Measurements from ENCODE around the gene GH1. TPM values are rescaled to one million over a fixed set of nuclear protein-coding genes. Genes with fewer than 3 reads are reported as not detected.

The GH1 gene
- total and polyA plus RNA-seq, 10 donors, result 0.29 to 1.5 (median 0.72) TPM; not detected in 2

- H3K4me1 ChIP-seq, result peaks cover 8 to 51% (median 27%) of the 10 kb centered on the region in 6 donors
- intact Hi-C loops (cut with DNase I; ENCODE audit: low total_unique reads), result no loop called here
- 89 to 96% (median 94%) methylated on average over 5 of the region's 5 CpGs for WGBS, 5 donors
Measured at GRCh38 chr17:63956296-63956920, 37.8 kb upstream of the GH1 start.

GRCh38 chr17:63955791-63956190 lies 37.2 kb upstream of the GH1 start:
- H3K36me3 ChIP-seq, result no peaks in the 10 kb centered on the region
- WGBS, 5 donors, result 85 to 94% (median 88%) methylated on average over 4 of the region's 4 CpGs
- H3K27ac ChIP-seq, result peak overlapping the region in 2 of 8 donors; percentile 11 to 81
- no peak overlapping the region for H3K4me3 ChIP-seq
- TF ChIP-seq POLR2AphosphoS5 (IDR thresholded peaks at IDR 0.05) (no peak), POLR2A (IDR thresholded peaks at IDR 0.05) (no peak), CTCF (IDR thresholded peaks at IDR 0.05 in 8 of 11, conservative IDR thresholded peaks at IDR 0.05 in 3 of 11) (no peak)
- no peaks in the 10 kb centered on the region for H3K27me3 ChIP-seq (replicated peaks in 1 of 7)
- intact Hi-C loops (cut with DNase I; ENCODE audit: low total_unique reads), result no loop called here
- H3K4me1 ChIP-seq, result peaks cover 8 to 51% (median 25%) of the 10 kb centered on the region in 6 donors
- H3K9me3 ChIP-seq, result no peaks in the 10 kb centered on the region
- DNase-seq, result peak; percentile 59

More at GRCh38 chr17:63956296-63956920, 37.8 kb upstream of the GH1 start:
- DNase-seq, result no peak
- no peak overlapping the region for H3K27ac ChIP-seq
- H3K27me3 ChIP-seq (replicated peaks in 1 of 7), result no peaks in the 10 kb centered on the region
- no peaks in the 10 kb centered on the region for H3K36me3 ChIP-seq
- H3K9me3 ChIP-seq, result no peaks in the 10 kb centered on the region
- H3K4me3 ChIP-seq, result no peak overlapping the region
- TF ChIP-seq CTCF (IDR thresholded peaks at IDR 0.05 in 8 of 11, conservative IDR thresholded peaks at IDR 0.05 in 3 of 11) (no peak), POLR2AphosphoS5 (IDR thresholded peaks at IDR 0.05) (no peak), POLR2A (IDR thresholded peaks at IDR 0.05) (no peak)

DNA sequence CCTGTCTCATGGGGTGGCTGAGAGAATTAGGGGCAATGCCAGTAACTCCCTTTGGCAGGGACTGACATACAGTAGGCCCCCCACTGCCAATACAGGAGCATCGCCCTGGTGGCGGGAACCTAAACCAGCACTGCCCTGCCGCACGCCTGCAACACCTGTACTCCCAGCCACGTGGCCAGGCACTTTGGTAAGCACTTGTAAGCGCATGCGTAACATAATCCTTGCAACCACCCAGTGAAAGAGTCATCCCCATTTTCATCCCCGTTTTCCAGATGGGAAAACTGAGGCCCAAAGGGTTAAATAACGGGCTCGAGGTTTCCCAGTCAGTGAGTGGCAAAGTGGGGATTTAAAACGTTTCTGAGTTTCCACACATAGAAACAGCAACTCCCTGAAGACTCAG lies 36.6 kb upstream of the GH1 start:
- peak; percentile 73 for DNase-seq
- H3K4me3 ChIP-seq, result no peak overlapping the region
- peaks cover 8 to 51% (median 28%) of the 10 kb centered on the region in 6 donors for H3K4me1 ChIP-seq
- H3K27ac ChIP-seq, result peak overlapping the region in 3 of 8 donors; percentile 52 to 81 (median 68)
- 80 to 89% (median 85%) methylated on average over 7 to 11 of the region's 11 CpGs for WGBS, 5 donors
- no peaks in the 10 kb centered on the region for H3K27me3 ChIP-seq (replicated peaks in 1 of 7)
- no peaks in the 10 kb centered on the region for H3K36me3 ChIP-seq
- TF ChIP-seq POLR2A (IDR thresholded peaks at IDR 0.05), result no peak
- TF ChIP-seq CTCF (IDR thresholded peaks at IDR 0.05 in 8 of 11, conservative IDR thresholded peaks at IDR 0.05 in 3 of 11), result no peak
- TF ChIP-seq POLR2AphosphoS5 (IDR thresholded peaks at IDR 0.05), result no peak
- no peaks in the 10 kb centered on the region for H3K9me3 ChIP-seq
- intact Hi-C loops (cut with DNase I; ENCODE audit: low total_unique reads), result no loop called here

- Histone ChIP-seq H3K27me3 (replicated peaks in 1 of 7) (no peaks in the 10 kb centered on the region), H3K36me3 (no peaks in the 10 kb centered on the region), H3K4me1 (peaks cover 8 to 55% (median 27%) of the 10 kb centered on the region in 6 donors), H3K9me3 (no peaks in the 10 kb centered on the region), H3K4me3 (no peak overlapping the region), H3K27ac (peak overlapping the region in 7 of 8 donors; percentile 9 to 81 (median 62))
- TF ChIP-seq CTCF (IDR thresholded peaks at IDR 0.05 in 8 of 11, conservative IDR thresholded peaks at IDR 0.05 in 3 of 11) (no peak), POLR2AphosphoS5 (IDR thresholded peaks at IDR 0.05) (peak; percentile 38 to 62 (median 42))
- intact Hi-C loops (cut with DNase I; ENCODE audit: low total_unique reads), result no loop called here
- peak; percentile 90 for DNase-seq
- WGBS, 5 donors, result 30 to 48% (median 37%) methylated on average over 9 to 11 of the region's 11 CpGs
Measured at GRCh38 chr17:63954402-63955063, 35.9 kb upstream of the GH1 start.

Measured in spleen (tissue), 11 donors.